Endodermal cell (in vitro differentiated cells): ENCODE measurements around the gene GPATCH11. TPM values are rescaled to one million over a fixed set of nuclear protein-coding genes. Genes with fewer than 3 reads are reported as not detected.

Source experiments
- DNase-seq: peaks from one replicate; pipeline ENCODE4 v3.0.0-alpha.2; 2017
- H3K27ac ChIP-seq: 2 replicates; pipeline ENCODE4 v1.5.1; 2013; ENCODE audit warnings: mild to moderate bottlenecking, low read depth, low read length, moderate library complexity
- H3K27me3 ChIP-seq: 2 replicates; pipeline ENCODE4 v1.6.1; 2013; ENCODE audit warnings: mild to moderate bottlenecking, low read length, moderate library complexity; ENCODE audit not compliant: insufficient read depth, control insufficient read depth, poor library complexity, severe bottlenecking
- H3K36me3 ChIP-seq: 2 replicates; pipeline ENCODE4 v1.7.0; 2013; ENCODE audit warnings: mild to moderate bottlenecking, low read length, moderate library complexity; ENCODE audit not compliant: control insufficient read depth, insufficient read depth
- H3K4me1 ChIP-seq: one replicate; pipeline ENCODE4 v1.7.0; 2013; ENCODE audit warnings: low read length; ENCODE audit not compliant: control insufficient read depth, insufficient read depth
- H3K4me3 ChIP-seq: 2 replicates; pipeline ENCODE4 v1.5.1; 2013; ENCODE audit warnings: mild to moderate bottlenecking, low read length, moderate library complexity
- H3K9ac ChIP-seq: 2 replicates; pipeline ENCODE4 v1.6.1; 2013; ENCODE audit warnings: mild to moderate bottlenecking, low read length, moderate library complexity; ENCODE audit not compliant: poor library complexity, severe bottlenecking; ENCODE audit errors: extremely low read depth
- H3K9me3 ChIP-seq: 2 replicates; pipeline ENCODE4 v1.6.1; 2013; ENCODE audit warnings: mild to moderate bottlenecking, low read length, moderate library complexity; ENCODE audit not compliant: control insufficient read depth
- H3K27ac Mint-ChIP-seq: 2 replicates; pipeline ENCODE4 v1.8.0; 2020; ENCODE audit warnings: mixed read lengths
- H3K27me3 Mint-ChIP-seq: 2 replicates; pipeline ENCODE4 v1.8.0; 2021; ENCODE audit warnings: mild to moderate bottlenecking, mixed read lengths; ENCODE audit not compliant: insufficient read depth
- H3K36me3 Mint-ChIP-seq: 2 replicates; pipeline ENCODE4 v1.8.0; 2020; ENCODE audit warnings: low read depth, mixed read lengths
- H3K4me1 Mint-ChIP-seq: 2 replicates; pipeline ENCODE4 v1.8.0; 2020; ENCODE audit warnings: mixed read lengths
- H3K4me3 Mint-ChIP-seq: 2 replicates; pipeline ENCODE4 v1.8.0; 2020; ENCODE audit warnings: mild to moderate bottlenecking, moderate library complexity, mixed read lengths
- H3K9me3 Mint-ChIP-seq: 2 replicates; pipeline ENCODE4 v1.8.0; 2020; ENCODE audit warnings: mild to moderate bottlenecking, mixed read lengths
- CTCF ChIP-seq: fragments of 200-600 bp; sonication (generic); conservative IDR thresholded peaks from 2 replicates; pipeline ENCODE4 v1.5.0; 2021; ENCODE audit warnings: antibody characterized with exemption, mild to moderate bottlenecking
- WGBS, 2 experiments: methylation state at CpG; one replicate each; pipeline versions ENCODE4 v1.1.5 to v1.1.7; 2013; ENCODE audit warnings: missing lambda C conversion rate in 2 of 2, mixed read lengths in 1 of 2; ENCODE audit not compliant: insufficient coverage in 1 of 2, insufficient read length in 1 of 2; 5-methylcytosine and 5-hydroxymethylcytosine counted together
- total RNA-seq, 2 donors: library from RNA; stranded (reverse); fragmentation: NEBNext Ultra II Directional in 1 of 2; extraction: Animal tissue kit (Norgen Biotek cat#: 25700) in 1 of 2; gene quantifications; 2 replicates in 1 of 2; 3 replicates in 1 of 2; pipeline ENCODE4 v1.2.1, GENCODE V29; 2021

The GPATCH11 gene
- total RNA-seq, 2 donors from 2014 or later, result 8.8 to 15.9 TPM

- H3K36me3 ChIP-seq, result peaks cover 74% of the 10 kb centered on the region
Observed at GRCh38 chr2:37061013-37061711, 23.2 kb upstream of the GPATCH11 start.

GRCh38 chr2:37061776-37062175 is 22.5 kb upstream of the GPATCH11 start:
- no peaks in the 10 kb centered on the region for H3K9me3 ChIP-seq
- no peaks in the 10 kb centered on the region for H3K27me3 ChIP-seq
- 95 to 98% methylated on average over 3 to 5 of the region's 5 CpGs for WGBS, 2 experiments
- no peaks in the 10 kb centered on the region for H3K9me3 Mint-ChIP-seq
- no peaks in the 10 kb centered on the region for H3K4me1 Mint-ChIP-seq
- H3K27ac ChIP-seq, result no peak overlapping the region
- no peak for DNase-seq
- no peak overlapping the region for H3K4me3 Mint-ChIP-seq
- H3K36me3 Mint-ChIP-seq, result peaks cover 40% of the 10 kb centered on the region
- H3K4me1 ChIP-seq, result no peaks in the 10 kb centered on the region
- no peak overlapping the region for H3K4me3 ChIP-seq
- peaks cover 71% of the 10 kb centered on the region for H3K36me3 ChIP-seq
- no peaks in the 10 kb centered on the region for H3K27me3 Mint-ChIP-seq
- TF ChIP-seq CTCF, result no peak
- H3K9ac ChIP-seq, result no peak overlapping the region
- no peak overlapping the region for H3K27ac Mint-ChIP-seq

More at GRCh38 chr2:37061013-37061711, 23.2 kb upstream of the GPATCH11 start:
- Histone ChIP-seq H3K9ac (no peak overlapping the region), H3K27me3 (no peaks in the 10 kb centered on the region), H3K9me3 (no peaks in the 10 kb centered on the region), H3K4me3 (no peak overlapping the region), H3K27ac (no peak overlapping the region), H3K4me1 (no peaks in the 10 kb centered on the region)
- TF ChIP-seq CTCF, result no peak
- DNase-seq, result no peak
- Mint-ChIP-seq H3K36me3 (peaks cover 37% of the 10 kb centered on the region), H3K4me1 (no peaks in the 10 kb centered on the region), H3K4me3 (no peak overlapping the region), H3K27ac (no peak overlapping the region), H3K9me3 (no peaks in the 10 kb centered on the region), H3K27me3 (no peaks in the 10 kb centered on the region)

GRCh38 chr2:37068686-37069085 is 15.6 kb upstream of the GPATCH11 start:
- Histone ChIP-seq H3K4me3 (no peak overlapping the region), H3K27ac (no peak overlapping the region), H3K36me3 (peaks cover 72% of the 10 kb centered on the region), H3K27me3 (no peaks in the 10 kb centered on the region), H3K9ac (no peak overlapping the region), H3K9me3 (no peaks in the 10 kb centered on the region), H3K4me1 (no peaks in the 10 kb centered on the region)
- no peak for DNase-seq
- no peaks in the 10 kb centered on the region for H3K27me3 Mint-ChIP-seq
- no peaks in the 10 kb centered on the region for H3K9me3 Mint-ChIP-seq
- H3K27ac Mint-ChIP-seq, result no peak overlapping the region
- TF ChIP-seq CTCF, result no peak
- peaks cover 38% of the 10 kb centered on the region for H3K36me3 Mint-ChIP-seq
- H3K4me1 Mint-ChIP-seq, result no peaks in the 10 kb centered on the region
- WGBS, 2 experiments, result 95 to 100% methylated on average over 1 to 5 of the region's 6 CpGs
- H3K4me3 Mint-ChIP-seq, result no peak overlapping the region
